Activated CD8-positive, alpha-beta T cell treated with anti-CD3 and anti-CD28 coated beads, Interleukin-2, amount 10 ng/mL, durations not matched to agents 7 days and 5 days (primary cell): Measurements from ENCODE around the gene CTSA. TPM values are rescaled to one million over a fixed set of nuclear protein-coding genes. Genes with fewer than 3 reads are reported as not detected.
A peak's percentile ranks its signal among the peaks of the same experiment; 100 is the strongest.

Experiments used
- ATAC-seq: fragments of 150-1000 bp; cut with Tn5 transposase; one replicate; pipeline ENCODE4 v1.10.0; 2021; ENCODE audit warnings: moderate library complexity
- CTCF ChIA-PET: fragments of 350-600 bp; sonication (Branson Sonifier 250); formaldehyde crosslinking; loops from one replicate; lab custom pipeline; 2021; ENCODE audit warnings: antibody characterized with exemption; lab: Charles Lee
- POLR2A ChIA-PET: fragments of 350-600 bp; sonication (Branson Sonifier 250); formaldehyde crosslinking; loops from one replicate; lab custom pipeline; 2021; ENCODE audit warnings: antibody characterized with exemption; lab: Charles Lee
- DNase-seq: peaks from one replicate; pipeline ENCODE4 v3.0.0-alpha.2; 2020
- H3K27ac Mint-ChIP-seq: one replicate; pipeline ENCODE4 v1.8.0; 2021; ENCODE audit warnings: mild to moderate bottlenecking, mixed read lengths
- H3K27me3 Mint-ChIP-seq: one replicate; pipeline ENCODE4 v1.8.0; 2021; ENCODE audit warnings: low read depth, mixed read lengths
- H3K36me3 Mint-ChIP-seq: one replicate; pipeline ENCODE4 v1.8.0; 2021; ENCODE audit warnings: low read depth, mixed read lengths
- H3K4me1 Mint-ChIP-seq: one replicate; pipeline ENCODE4 v1.8.0; 2021; ENCODE audit warnings: low read depth, mixed read lengths
- H3K4me3 Mint-ChIP-seq: one replicate; pipeline ENCODE4 v1.8.0; 2021; ENCODE audit warnings: mild to moderate bottlenecking, mixed read lengths
- H3K9me3 Mint-ChIP-seq: one replicate; pipeline ENCODE4 v1.8.0; 2022; ENCODE audit warnings: mixed read lengths; ENCODE audit not compliant: insufficient read depth
- total RNA-seq, 2 experiments: library from RNA; stranded (reverse); gene quantifications; one replicate each; pipeline ENCODE4 v1.2.3, GENCODE V29; 2021

The CTSA gene
- total RNA-seq, 2 experiments from 2014 or later, result 63.4 to 64.1 TPM

- peaks cover 12% of the 10 kb centered on the region for H3K27me3 Mint-ChIP-seq
- DNase-seq (no peak), ATAC-seq (no peak)
- POLR2A ChIA-PET, result interaction anchor here (0.6 to 3.5 kb wide), 3 partner anchors 10 to 961 kb away, joined by 3 to 19 read pairs (median 3); partner anchors contain the start of gene PCIF1
- H3K4me1 Mint-ChIP-seq, result peaks cover 20% of the 10 kb centered on the region
- H3K27ac Mint-ChIP-seq, result no peak overlapping the region
- no peaks in the 10 kb centered on the region for H3K36me3 Mint-ChIP-seq
- H3K4me3 Mint-ChIP-seq, result no peak overlapping the region
- CTCF ChIA-PET, result interaction anchor here (0.6 to 1.2 kb wide), 3 partner anchors 26 to 85 kb away, joined by 3 read pairs; partner anchors contain the start of gene ZSWIM1
- H3K9me3 Mint-ChIP-seq, result no peaks in the 10 kb centered on the region
Measured at GRCh38 chr20:45909336-45909808, 18.2 kb downstream of the CTSA start.

- POLR2A ChIA-PET, result interaction anchor here (0.6 to 3.5 kb wide), 6 partner anchors 11 to 962 kb away, joined by 3 to 19 read pairs (median 3); partner anchors contain the start of genes ACOT8, CTSA, NEURL2 and PCIF1
- Mint-ChIP-seq H3K36me3 (no peaks in the 10 kb centered on the region), H3K4me1 (peaks cover 25% of the 10 kb centered on the region), H3K27me3 (peaks cover 16% of the 10 kb centered on the region), H3K4me3 (peak overlapping the region; percentile 77), H3K9me3 (no peaks in the 10 kb centered on the region), H3K27ac (peak overlapping the region; percentile 88)
- ATAC-seq (no peak), DNase-seq (no peak)
- CTCF ChIA-PET, result interaction anchor here (0.6 to 1.6 kb wide), 6 partner anchors 20 to 86 kb away, joined by 3 to 6 read pairs (median 3); partner anchors contain the start of genes PCIF1 and ZSWIM1
Measured at GRCh38 chr20:45909817-45910669, 18.9 kb downstream of the CTSA start.

- Mint-ChIP-seq H3K27me3 (peaks cover 16% of the 10 kb centered on the region), H3K27ac (peak overlapping the region; percentile 88), H3K36me3 (no peaks in the 10 kb centered on the region), H3K4me3 (peak overlapping the region; percentile 77), H3K9me3 (no peaks in the 10 kb centered on the region), H3K4me1 (peaks cover 25% of the 10 kb centered on the region)
- DNase-seq (peak; percentile 98), ATAC-seq (peak; percentile 95)
- POLR2A ChIA-PET, result interaction anchor here (1.0 to 3.5 kb wide), 5 partner anchors 18 to 54 kb away, joined by 3 to 19 read pairs (median 3); partner anchors contain the start of genes ACOT8, CTSA, NEURL2 and PCIF1
- CTCF ChIA-PET, result interaction anchor here (1.0 to 1.6 kb wide), 3 partner anchors 21 to 59 kb away, joined by 3 to 6 read pairs (median 5); partner anchors contain the start of gene PCIF1
Measured at GRCh38 chr20:45910670-45911485, 19.7 kb downstream of the CTSA start.

- POLR2A ChIA-PET, result interaction anchor here (1.1 to 3.5 kb wide), 3 partner anchors 19 to 43 kb away, joined by 3 to 19 read pairs (median 3); partner anchors contain the start of gene PCIF1
- Mint-ChIP-seq H3K9me3 (no peaks in the 10 kb centered on the region), H3K4me3 (peak within 1 kb of the TSS; percentile 77), H3K36me3 (no peaks in the 10 kb centered on the region), H3K27me3 (peaks cover 21% of the 10 kb centered on the region), H3K4me1 (peaks cover 25% of the 10 kb centered on the region), H3K27ac (peak within 1 kb of the TSS; percentile 88)
- peak; percentile 58 for DNase-seq
- CTCF ChIA-PET, result interaction anchor here (1.6 kb wide), 1 partner anchor 59 kb away, joined by 6 read pairs; no protein-coding TSS in a partner anchor
- peak; percentile 21 for ATAC-seq
Measured at GRCh38 chr20:45911486-45912343, 20.6 kb downstream of the CTSA start, which contains the start of gene PLTP. Gene PLTP, minus strand, starts transcription at chr20:45912155. Its CDS starts 703 bp downstream, at chr20:45911452.

DNA sequence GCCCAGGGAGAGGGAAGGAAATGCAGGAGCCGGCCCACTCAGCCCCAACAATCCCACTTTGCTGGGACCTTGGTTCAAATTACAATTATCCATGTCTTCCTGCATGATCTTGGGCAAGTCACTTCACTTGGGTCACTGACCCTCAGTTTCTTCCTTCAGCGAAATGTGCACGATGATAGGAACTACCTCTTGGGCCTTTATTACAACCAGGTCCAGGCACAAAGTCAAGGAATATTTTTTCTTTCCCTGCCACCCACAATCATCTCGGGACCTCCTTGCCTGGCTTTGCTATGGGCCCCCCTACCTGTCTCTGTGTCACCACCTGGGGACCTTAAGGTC is 21.2 kb downstream of the CTSA start:
- Mint-ChIP-seq H3K27ac (no peak overlapping the region), H3K36me3 (no peaks in the 10 kb centered on the region), H3K9me3 (no peaks in the 10 kb centered on the region), H3K27me3 (peaks cover 23% of the 10 kb centered on the region), H3K4me3 (no peak overlapping the region), H3K4me1 (peaks cover 25% of the 10 kb centered on the region)
- DNase-seq (no peak), ATAC-seq (no peak)
- CTCF ChIA-PET, result no interaction called here
- POLR2A ChIA-PET, result interaction anchor here (3.5 kb wide), 1 partner anchor 22 kb away, joined by 19 read pairs; the partner anchor contains the start of gene PCIF1

DNA sequence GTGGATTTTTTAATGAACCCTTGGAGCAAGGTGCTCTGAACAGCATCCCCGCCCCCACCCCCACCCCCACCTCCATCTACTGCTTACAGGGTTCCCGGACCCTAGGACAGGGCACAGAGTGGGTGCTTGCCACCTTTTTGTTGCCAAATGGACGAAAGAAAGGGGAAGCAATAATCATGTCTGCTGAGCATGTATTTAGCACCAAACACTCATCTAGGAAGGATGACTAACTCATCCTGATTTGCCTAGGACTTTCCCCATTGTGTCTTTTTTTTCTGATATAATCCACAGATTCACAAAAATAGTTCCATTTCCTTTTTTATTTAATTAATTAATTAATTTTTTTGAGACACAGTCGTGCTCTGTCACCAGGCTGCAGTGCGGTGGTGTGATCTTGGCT is 22.0 kb downstream of the CTSA start:
- ChIA-PET POLR2A (no interaction called here), CTCF (no interaction called here)
- Mint-ChIP-seq H3K4me1 (peaks cover 25% of the 10 kb centered on the region), H3K4me3 (no peak overlapping the region), H3K27ac (no peak overlapping the region), H3K27me3 (peaks cover 23% of the 10 kb centered on the region), H3K9me3 (no peaks in the 10 kb centered on the region), H3K36me3 (no peaks in the 10 kb centered on the region)
- DNase-seq, result no peak
- no peak for ATAC-seq

DNA sequence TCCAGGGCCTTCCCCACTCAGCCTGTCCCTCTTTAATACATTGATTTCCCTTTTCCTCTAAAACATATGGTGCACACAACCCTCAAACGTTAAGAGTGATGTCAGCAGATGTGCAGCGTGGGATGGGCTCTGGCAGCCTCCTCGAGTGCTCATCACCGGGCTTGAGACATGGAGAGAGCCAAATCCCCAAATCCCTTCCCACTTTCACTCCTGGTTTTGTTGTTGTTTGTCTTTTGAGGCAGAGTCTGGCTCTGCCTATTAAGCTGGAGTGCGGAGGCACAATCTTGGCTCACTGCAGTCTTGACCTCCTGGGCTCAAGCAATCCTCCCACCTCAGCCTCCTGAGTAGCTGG is 26.6 kb downstream of the CTSA start:
- no peak for ATAC-seq
- CTCF ChIA-PET, result no interaction called here
- H3K36me3 Mint-ChIP-seq, result no peaks in the 10 kb centered on the region
- no peak overlapping the region for H3K27ac Mint-ChIP-seq
- DNase-seq, result no peak
- H3K4me3 Mint-ChIP-seq, result no peak overlapping the region
- POLR2A ChIA-PET, result no interaction called here
- peaks cover 35% of the 10 kb centered on the region for H3K27me3 Mint-ChIP-seq
- H3K4me1 Mint-ChIP-seq, result peaks cover 4% of the 10 kb centered on the region
- no peaks in the 10 kb centered on the region for H3K9me3 Mint-ChIP-seq

DNA sequence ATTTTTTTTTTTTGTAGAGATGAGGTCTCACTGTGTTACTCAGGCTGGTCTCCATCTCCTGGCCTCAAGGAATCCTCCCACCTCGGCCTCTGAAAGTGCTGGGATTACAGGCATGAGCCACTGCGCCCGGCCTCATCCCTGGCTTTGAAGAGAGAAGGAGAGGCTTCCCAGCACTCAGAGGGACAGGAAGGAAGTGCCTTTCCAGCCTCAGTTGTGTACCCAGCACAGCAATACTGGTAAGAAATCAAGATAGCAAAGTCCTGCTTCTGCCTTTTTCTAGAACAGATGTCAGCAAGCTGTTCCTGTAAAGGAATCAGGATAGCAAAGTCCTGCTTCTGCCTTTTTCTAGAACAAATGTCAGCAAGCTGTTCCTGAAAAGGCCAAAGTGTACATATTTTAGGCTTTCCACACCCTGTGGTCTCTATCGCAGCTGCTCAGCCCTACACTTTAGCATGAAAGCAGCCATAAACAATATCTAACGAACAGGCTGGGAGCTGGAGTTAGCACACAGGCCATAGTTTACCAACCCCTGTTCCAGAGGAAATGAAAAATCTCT is 27.1 kb downstream of the CTSA start:
- POLR2A ChIA-PET, result no interaction called here
- no peaks in the 10 kb centered on the region for H3K36me3 Mint-ChIP-seq
- CTCF ChIA-PET, result no interaction called here
- H3K27me3 Mint-ChIP-seq, result peaks cover 34% of the 10 kb centered on the region
- no peaks in the 10 kb centered on the region for H3K9me3 Mint-ChIP-seq
- no peak for ATAC-seq
- H3K4me1 Mint-ChIP-seq, result peaks cover 4% of the 10 kb centered on the region
- H3K27ac Mint-ChIP-seq, result no peak overlapping the region
- DNase-seq, result no peak
- no peak overlapping the region for H3K4me3 Mint-ChIP-seq

- DNase-seq (no peak), ATAC-seq (no peak)
- ChIA-PET CTCF (no interaction called here), POLR2A (interaction anchor here (1.2 kb wide), 1 partner anchor 16 kb away, joined by 5 read pairs; the partner anchor contains the start of gene PCIF1)
- peaks cover 35% of the 10 kb centered on the region for H3K27me3 Mint-ChIP-seq
- no peak overlapping the region for H3K27ac Mint-ChIP-seq
- peaks cover 4% of the 10 kb centered on the region for H3K4me1 Mint-ChIP-seq
- H3K36me3 Mint-ChIP-seq, result no peaks in the 10 kb centered on the region
- H3K9me3 Mint-ChIP-seq, result no peaks in the 10 kb centered on the region
- H3K4me3 Mint-ChIP-seq, result no peak overlapping the region
Measured at GRCh38 chr20:45918779-45919537, 27.8 kb downstream of the CTSA start.
